Skin of body (tissue), 2 donors: ENCODE results near the gene WASHC3. TPM values are rescaled to one million over a fixed set of nuclear protein-coding genes. Genes with fewer than 3 reads are reported as not detected.

Experiments
- DNase-seq: peaks from one replicate; lab custom pipeline; 2025; lab: John Stamatoyannopoulos, UW
- total RNA-seq: library from RNA; depleted of rRNA; stranded (reverse); fragments of >200 nt; gene quantifications from one replicate; pipeline ENCODE4 v1.2.3, GENCODE V29; 2014

The WASHC3 gene
- total RNA-seq, 1 donor from 2014 or later: 44.2 TPM

GRCh38 chr12:101968770-101969169 is 93.0 kb downstream of the WASHC3 start:
- DNase-seq: no peak

DNA sequence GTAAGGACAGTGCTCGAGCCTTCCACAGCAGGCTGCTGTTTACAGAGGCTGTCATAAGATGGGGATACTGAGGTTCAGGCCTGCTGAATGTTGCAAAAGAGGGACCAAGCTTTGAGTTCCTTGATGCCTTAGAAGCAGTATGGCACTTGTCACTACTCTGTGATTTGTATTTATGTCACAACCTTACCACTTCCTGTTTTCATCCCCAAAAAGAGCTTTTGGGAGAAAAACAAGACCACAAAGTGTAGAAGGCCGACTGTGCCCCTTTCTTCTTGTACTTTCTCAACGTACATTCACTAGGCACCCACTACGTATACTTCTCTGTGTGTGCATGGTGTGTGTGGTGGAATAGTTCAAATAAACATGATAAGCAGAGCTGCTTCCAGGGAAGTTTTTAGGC is 94.3 kb downstream of the WASHC3 start:
- DNase-seq: no peak

DNA sequence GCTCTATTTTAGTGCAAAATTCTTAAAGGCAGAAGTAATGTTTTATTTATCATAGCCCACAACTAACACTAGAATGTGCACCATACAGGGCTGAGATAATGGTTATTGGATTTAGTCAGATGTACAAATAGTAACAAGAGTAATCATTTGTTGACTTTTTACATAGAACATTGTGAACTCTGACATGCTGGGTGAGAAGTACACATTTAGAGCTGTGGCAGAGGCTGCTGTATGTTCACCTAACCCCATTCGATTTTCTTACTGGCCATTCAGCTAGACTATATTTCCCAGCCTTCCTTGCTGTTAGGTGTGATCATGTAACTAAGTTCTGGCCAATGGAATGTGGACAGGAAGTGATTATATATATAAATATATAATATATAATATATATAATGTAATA is 95.3 kb downstream of the WASHC3 start:
- DNase-seq: no peak

GRCh38 chr12:101963697-101964096 is 98.1 kb downstream of the WASHC3 start:
- DNase-seq: no peak

Other genes starting within 250 kb of the WASHC3 start
- 26.2 TPM for gene GNPTAB, start 231.0 kb downstream of the WASHC3 start, total RNA-seq
- 4.7 TPM for gene DRAM1, start 184.4 kb downstream of the WASHC3 start, total RNA-seq
- gene NUP37, start 58.1 kb upstream of the WASHC3 start, total RNA-seq: 20.4 TPM
- 10.2 TPM for gene PARPBP, start 58.2 kb upstream of the WASHC3 start, total RNA-seq
- gene PMCH, start 135.8 kb upstream of the WASHC3 start, total RNA-seq: not detected